Right ventricle myocardium inferior (tissue), 1 donor: ENCODE data around the gene TFG. TPM values are rescaled to one million over a fixed set of nuclear protein-coding genes. Genes with fewer than 3 reads are reported as not detected.
"Not testable (repeated sequence)": the region's sequence is repeated elsewhere in the genome, so short reads cannot be mapped to it uniquely, and the experiment has no call there.

Experiments used
- ATAC-seq: fragments of 200-7000 bp; cut with Tn5 transposase; one replicate; pipeline ENCODE4 v1.9.1; 2020; ENCODE audit warnings: mild to moderate bottlenecking, moderate library complexity
- DNase-seq: peaks from one replicate; pipeline ENCODE4 v3.0.0; 2021; ENCODE audit errors: missing footprints
- intact Hi-C: fragments of 100-400 bp; cut with DNase I; formaldehyde crosslinking; loops from one replicate; pipeline ENCODE4 v1.11.0; 2022
- long read RNA-seq: library from polyadenylated mRNA; unstranded; transcript quantifications from one replicate; pipeline ENCODE4 v2.0.0, GENCODE V29; 2021
- total RNA-seq: library from RNA; stranded (reverse); fragmentation: NEBNext Ultra II Directional; extraction: Animal tissue kit (Norgen Biotek cat#: 25700); gene quantifications from one replicate; pipeline ENCODE4 v1.2.1, GENCODE V29; 2021
- donor health status: DM: no; HTN: yes; CAD: no; lungs with severe emphysema.

TFG gene
- 104 TPM for total RNA-seq
- long read RNA-seq, transcript TFG-204 (8 exons, 1,783 nt), result minor isoform, 19 of 107 reads
- long read RNA-seq, transcript TFG-201 (8 exons, 1,978 nt), result major isoform, 80 of 107 reads
- long read RNA-seq, partial matches to known transcripts, result 3 of 107 reads
- long read RNA-seq, other reads (novel, unspliced or antisense), result 2 of 107 reads

DNA sequence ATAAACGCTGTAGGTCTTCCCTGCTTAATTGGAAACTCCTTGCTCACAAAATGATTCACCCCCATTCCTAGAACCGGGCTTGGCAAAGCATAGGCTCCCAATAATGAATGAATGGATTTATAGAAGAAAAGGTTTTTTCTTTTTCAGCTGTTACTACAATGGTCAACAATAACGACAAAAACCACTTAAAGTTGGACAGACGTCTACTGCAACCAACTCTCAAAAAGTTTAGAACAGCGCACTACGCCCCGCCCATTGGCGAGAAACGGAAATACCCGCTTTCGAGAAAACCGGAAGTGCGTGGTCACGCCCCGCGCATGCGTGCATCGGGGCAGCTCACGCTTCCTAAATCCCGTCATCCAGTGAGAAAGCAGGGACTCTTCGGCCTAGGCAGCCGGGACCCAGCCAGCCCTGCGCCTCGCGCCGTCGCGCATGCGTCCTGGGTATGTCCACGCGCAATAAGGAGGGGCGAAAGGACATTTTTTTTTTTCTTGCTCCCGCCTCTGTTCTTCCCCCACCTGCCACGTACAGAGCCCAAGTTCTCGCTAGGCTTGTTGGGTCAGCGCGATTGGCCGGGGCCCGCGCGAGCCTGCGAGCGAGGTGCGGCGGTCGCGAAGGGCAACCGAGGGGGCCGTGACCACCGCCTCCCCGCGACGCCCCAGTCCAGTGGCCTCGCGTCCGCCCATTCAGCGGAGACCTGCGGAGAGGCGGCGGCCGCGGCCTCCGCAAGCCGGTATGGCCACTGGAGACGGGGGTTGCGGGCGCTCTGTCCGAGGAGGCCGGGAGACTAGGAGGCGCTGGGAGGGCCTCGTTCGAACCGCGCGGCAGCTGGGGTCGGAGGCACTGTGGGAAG is at the start of gene TFG:
Gene TFG (plus strand): TSS at position 506 of the 853 bp plus-strand sequence. CDS start 4,192 bp downstream, outside the sequence.
- DNase-seq (peak; percentile 99), ATAC-seq (peak; percentile 99)
- intact Hi-C loops, result no loop called here

DNA sequence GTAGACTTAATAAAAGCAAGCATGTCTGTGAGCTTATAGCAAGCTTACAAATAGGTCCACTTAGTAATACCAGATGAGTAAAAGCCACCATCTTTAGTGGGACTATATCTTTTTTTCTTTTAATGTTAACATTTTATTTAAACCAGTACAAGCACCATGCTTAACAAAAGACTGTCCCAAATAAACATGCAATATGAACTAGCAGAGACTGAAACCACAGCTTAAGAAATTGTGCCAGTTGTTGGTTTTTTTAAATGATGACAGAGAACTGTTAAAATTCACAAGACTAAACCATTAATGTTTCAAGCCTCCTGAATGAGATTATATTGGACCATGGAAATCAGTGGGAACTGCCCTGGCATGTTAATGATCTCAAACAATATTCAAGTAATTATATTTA is 48.0 kb upstream of the TFG start:
- intact Hi-C loops, DNase-seq, ATAC-seq: not testable (repeated sequence)

DNA sequence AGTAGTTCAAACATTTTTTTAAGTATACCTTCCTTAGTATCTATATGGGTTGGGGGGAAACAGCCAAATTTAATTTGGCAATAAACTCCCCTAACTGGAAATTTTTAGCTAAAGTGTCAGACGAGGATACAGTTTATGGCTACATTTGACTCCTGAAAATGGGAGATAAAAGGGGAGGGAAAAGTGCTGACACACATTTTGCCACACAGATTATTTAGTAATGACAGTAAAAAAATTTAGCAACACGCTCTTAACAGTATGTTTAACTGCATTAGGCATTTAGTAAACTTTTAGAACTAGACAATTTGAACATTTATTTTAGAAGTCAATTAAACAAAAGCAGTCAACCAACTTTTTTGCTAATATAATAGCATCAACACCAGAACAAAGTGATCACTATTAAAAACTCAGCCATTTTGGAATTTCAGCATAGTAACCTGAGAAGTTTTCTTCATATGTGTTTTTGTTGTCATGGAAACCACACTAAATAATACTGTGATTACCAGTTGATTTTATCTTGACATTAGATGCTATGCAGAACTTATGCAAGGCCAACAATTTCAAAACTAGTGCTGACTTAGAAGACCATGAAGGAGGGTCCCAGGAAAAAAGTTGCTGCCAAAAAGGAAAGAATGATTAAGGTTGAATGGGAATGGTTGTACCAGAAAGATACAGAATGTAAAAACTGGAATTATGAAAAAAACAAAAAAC is 47.0 kb upstream of the TFG start:
- DNase-seq, result no peak
- intact Hi-C loops, result no loop called here
- ATAC-seq, result no peak

DNA sequence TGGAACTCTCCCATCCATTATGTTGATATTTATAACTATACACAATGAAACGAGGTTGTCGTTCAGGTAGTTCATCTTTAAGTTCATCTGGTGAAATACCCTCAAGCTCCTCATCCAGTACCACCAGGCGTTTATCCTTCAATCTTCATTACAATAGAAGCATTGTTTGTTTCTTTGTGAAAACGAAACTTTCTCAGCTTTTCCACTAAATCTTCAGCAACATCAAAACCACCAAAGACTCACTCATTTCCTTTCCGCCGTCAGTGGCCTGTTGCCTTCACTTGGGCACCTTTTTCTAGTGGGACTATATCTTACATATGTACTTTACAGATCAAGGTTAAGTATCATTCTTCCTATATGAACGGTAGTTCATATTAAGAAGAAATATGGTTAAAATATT is 44.1 kb upstream of the TFG start:
- intact Hi-C loops, result no loop called here
- ATAC-seq, result no peak

DNA sequence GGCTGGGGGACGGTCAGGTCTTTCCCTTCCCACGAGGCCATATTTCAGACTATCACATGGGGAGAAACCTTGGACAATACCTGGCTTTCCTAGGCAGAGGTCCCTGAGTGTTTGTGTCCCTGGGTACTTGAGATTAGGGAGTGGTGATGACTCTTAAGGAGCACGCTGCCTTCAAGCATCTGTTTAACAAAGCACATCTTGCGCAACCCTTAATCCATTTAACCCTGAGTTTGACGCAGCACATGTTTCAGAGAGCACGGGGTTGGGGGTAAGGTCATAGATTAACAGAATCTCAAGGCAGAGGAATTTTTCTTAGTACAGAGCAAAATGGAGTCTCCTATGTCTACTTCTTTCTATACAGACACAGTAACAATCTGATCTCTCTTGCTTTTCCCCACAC is 42.6 kb upstream of the TFG start:
- intact Hi-C loops, ATAC-seq, DNase-seq: not testable (repeated sequence)

More for the DNA sequence above, 44.1 kb upstream of the TFG start:
- no peak for DNase-seq

DNA sequence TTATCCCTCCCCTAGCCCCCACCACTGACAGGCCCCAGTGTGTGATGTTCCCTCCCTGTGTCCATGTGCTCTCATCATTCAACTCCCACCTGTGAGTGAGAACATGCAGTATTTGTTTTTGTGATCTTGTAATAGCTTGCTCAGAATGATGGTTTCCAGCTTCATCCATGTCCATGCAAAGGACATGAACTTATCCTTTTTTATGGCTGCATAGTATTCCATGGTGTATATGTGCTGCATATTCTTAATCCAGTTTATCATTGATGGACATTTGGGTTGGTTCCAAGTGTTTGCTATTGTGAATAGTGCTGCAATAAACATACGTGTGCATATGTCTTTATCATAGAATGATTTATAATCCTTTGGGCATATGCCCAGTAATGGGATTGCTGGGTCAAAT is 42.0 kb upstream of the TFG start:
- intact Hi-C loops, ATAC-seq, DNase-seq: not testable (repeated sequence)

DNA sequence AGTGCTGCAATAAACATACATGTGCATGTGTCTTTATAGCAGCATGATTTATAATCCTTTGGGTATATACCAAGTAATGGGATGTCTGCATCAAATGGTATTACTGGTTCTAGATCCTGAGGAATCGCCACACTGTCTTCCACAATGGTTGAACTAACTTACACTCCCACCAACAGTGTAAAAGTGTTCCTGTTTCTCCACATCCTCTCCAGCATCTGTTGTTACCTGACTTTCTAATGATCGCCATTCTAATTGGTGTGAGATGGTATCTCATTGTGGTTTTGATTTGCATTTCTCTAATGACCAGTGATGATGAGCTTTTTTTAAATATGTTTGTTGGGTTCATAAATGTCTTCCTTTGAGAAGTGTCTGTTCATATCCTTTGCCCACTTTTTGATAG is 38.3 kb upstream of the TFG start:
- DNase-seq, intact Hi-C loops: not testable (repeated sequence)

DNA sequence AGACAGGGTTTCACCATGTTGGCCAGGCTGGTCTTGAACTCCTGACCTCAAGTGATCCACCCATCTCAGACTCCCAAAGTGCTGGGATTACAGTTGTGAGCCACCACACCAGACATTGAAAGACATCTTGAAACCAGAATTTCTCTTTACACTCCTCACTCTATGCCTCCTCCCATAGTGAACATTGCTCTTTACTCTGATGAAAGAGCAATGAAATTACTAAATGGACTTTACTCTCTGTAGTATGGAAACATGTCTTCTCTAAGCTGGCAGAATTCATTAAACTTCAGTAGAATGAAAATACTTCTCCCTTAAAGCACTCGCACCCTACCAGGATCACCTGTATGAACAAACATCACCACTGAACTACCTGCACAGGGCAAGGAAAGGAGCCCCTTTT is 27.8 kb upstream of the TFG start:
- no peak for DNase-seq
- ATAC-seq, result no peak
- intact Hi-C loops, result no loop called here

More for the DNA sequence above, 38.3 kb upstream of the TFG start:
- not testable (repeated sequence) for ATAC-seq

DNA sequence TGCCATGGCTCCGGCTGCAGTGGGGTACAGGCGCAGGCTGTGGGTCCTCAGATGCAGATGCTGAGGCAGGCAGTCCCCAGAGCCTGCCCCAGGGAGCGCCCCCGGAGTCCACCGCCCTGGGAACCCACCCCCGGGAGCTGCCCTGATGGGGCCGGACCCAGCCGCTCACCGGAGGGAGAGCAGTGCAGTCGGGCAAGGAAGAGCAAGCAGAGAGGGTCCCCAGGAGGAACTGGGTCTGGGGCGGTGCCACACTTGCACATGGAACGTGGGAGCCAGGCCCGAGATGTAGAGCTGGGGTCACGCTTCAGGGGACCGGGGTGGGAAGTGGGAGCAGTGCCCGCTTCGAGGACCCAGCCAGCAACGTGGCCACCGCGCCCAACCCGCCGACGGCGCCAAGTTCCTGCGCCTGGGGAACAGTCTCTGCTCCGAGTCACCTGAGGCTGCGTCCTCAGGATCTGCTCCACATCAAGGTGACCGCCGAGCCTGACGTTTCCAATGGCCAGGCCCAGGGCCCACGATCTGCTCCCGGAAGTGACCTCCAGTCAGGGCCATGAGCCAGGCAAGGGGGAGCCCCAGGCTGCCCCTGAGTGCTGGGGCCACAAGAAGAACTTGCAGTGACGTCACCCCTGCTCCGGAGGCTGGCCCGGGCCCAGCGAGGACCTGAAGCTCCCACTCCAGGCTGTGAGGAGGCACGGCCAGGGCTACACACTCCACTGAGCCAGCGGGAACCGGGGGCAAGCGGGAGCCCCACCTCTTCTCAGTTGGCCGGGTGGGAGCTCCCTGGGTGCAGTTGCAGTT is 27.0 kb upstream of the TFG start:
- peak; percentile 67 for DNase-seq
- intact Hi-C loops, result no loop called here
- peak; percentile 71 for ATAC-seq

DNA sequence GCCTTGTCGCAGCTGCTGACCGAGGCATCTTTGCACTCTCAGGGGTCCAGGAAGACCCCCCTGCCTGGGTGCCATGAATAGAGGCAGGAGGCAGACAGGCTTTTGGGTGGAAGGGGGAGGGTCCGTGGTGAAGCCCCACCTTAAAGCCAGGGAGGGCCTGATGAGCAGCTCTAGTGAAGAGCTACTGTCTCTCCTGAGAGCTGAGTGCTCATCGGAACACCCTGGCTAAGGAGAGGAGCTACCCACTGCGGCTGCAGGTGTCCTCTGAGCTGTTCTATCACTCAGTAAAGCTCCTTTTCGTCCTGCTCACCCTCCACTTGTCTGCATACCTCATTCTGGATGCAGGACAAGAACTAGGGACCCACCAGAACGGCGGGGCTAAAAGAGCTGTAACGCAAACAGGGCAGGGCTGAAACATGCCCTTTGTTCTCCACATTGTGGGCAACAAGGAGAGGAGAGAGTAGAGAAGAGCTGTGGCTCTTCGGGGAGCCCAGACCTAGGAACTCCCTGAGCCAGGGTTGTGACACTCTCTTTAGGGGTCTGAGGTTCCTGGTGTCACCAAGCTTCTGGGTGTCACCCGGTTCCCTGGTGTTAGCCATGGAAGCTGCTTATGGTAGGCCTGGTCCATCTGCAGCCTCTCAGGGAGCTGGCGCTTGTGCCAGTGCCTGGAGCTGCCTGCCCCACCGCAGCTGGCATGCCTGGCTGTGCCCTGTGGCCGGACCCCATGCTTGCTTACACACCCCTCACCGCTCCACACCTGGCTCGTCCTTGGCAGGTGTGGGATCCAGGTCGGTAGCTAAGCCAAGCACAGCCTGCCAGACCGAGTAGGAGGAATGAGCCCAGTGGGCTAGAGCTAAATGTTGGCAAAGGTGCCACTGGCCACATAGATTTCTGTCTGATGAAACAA is 26.2 kb upstream of the TFG start:
- ATAC-seq, result peak; percentile 31
- DNase-seq, result no peak
- intact Hi-C loops, result no loop called here

DNA sequence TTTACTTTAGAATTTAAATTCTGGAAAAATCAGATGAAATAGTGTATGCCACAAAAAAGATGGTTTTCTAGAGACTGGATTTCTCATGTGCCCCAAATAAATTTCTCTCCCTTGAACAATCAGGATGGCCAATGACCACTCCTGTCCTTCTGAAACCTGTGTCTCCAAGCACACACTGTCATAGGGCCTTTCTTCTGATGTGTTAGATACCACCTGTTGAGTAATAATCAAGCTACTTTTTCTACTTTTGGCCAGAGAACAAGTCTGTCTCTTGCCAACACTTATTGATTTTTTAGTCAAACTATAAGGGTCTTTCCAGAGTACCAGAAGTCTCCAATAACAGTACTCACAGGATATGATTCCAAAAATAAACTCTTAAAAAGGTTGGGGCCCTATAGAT is 16.1 kb upstream of the TFG start:
- ATAC-seq (no peak), DNase-seq (no peak)
- intact Hi-C loops, result no loop called here

DNA sequence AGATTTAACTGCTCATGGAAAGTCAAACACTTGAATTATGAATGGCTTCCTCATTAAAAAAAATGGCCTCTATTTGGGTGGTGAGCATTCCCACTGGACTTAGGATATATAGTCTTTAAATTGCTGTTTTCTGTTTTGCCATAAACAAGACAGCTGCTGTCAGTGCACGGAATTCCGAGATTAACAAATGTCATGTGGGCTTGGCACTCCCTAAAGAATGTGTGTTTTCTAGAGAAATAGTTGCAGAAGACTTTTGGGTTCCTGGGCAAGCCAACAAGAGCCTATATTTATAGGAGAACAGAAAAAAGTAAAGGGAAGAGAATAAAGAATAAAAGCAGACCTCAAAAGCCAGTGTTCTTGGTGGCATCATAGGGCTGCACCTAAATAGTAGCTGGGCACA is 13.6 kb upstream of the TFG start:
- ATAC-seq (no peak), DNase-seq (no peak)
- intact Hi-C loops, result no loop called here

DNA sequence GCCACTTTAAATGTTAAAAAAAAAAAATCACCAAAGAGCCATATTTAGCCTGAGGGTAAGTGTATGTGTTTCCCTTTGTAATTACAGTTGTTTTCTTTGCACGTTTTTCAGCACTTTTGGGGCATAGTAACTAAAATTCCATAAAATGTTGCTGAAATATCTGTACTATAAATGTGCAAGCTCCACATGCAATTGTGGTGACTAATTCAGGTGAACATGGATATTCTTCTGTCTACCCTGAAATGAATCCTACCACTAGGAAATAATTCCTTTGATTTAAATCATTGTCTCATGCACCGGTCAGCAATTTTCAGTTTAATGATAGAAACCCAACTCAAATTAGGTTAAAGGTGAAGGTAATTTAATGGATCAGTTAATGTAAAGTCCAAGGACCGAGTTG is 13.1 kb upstream of the TFG start:
- DNase-seq, result no peak
- intact Hi-C loops, result no loop called here
- ATAC-seq, result no peak

DNA sequence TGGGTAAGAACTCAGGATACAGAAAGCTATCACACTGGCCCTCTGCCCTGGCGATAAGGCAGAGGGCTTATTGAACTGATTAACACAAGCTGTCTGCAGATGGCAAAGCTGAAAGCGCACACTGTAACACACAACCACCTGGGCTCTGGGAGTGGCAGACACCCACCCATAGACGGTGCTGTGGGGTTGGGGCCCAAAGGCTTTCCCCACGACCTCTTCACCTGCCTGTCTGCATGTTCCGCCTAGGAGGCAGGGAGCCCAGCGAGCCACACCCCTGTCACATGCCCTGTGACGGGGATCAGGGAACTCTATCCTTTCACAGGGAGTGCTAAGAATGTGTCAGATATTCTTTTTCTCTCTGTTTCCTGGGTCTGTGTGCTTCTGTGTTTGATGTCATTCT is 12.1 kb upstream of the TFG start:
- DNase-seq (no peak), ATAC-seq (no peak)
- intact Hi-C loops, result no loop called here

DNA sequence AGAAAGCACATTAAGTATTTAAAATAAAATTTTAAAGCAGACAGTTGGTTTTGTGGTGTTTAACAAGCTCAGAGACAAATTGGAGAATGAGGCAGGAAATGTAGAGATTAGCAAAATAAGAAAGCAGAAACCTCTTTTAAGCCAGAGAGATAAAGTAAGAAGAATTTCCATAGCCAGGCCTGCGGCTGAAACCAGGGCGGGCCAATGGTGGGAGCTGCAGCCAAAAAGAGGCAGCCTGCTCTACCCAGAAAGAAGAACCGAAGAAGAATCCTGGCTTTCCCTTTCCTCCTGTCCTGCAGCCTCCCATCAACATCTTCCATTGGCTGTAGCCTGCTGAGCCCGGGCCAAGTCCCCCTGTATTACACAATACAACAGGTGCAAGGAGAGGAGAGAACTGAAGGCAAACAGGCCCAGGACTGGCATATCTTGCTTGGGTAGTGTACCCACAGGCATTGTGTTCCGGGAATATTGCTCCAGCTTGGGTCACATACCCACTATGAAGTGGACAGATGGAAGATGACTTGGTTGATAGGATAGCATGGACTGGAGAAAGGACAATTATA is 11.5 kb upstream of the TFG start:
- intact Hi-C loops, result no loop called here
- peak; percentile 23 for ATAC-seq

DNA sequence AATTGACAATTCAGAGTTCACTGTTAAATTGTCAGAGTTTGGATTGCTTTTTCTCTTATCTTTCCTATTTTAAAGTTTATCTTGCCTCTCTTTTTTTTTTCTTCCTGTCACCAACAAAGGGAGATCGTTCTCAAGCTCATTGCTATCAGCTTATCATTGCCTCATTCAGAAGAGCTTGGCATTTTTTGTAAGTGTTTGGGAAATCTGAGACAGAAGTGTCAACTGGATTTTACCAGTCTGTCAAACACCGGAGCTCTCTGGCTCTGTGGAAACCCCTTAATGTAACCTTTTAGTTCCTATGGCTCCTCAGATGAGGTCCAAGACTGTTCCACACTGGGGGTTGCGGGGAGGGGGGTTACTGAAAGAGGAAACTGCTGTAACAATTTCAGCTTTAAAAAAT is 10.6 kb upstream of the TFG start:
- DNase-seq (no peak), ATAC-seq (no peak)
- intact Hi-C loops, result no loop called here

More for the DNA sequence above, 11.5 kb upstream of the TFG start:
- no peak for DNase-seq

DNA sequence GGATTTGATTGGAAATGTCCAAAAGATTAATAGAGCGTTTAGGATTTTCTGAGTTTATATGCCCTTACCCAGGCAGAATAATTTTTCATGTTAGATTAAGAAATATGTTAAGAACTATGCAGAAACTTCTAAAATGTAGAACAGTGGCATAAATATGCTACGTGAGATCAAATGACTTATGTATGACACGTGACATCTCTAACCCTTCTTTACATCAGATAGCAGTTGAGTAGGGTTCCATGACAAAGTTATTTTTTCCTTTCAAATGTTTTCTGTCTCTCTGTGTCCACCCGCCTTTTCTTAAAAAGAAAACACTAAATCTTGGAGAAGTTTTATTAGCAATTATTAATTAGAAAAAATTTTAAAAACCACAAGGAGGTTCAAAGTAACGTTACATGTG is 8.6 kb upstream of the TFG start:
- intact Hi-C loops, result no loop called here
- ATAC-seq, result no peak
- DNase-seq, result no peak
